SK-N-SH (cell line): ENCODE data around the gene MMP28.

Experiments used
- CTCF ChIP-seq: fragments of 200-600 bp; sonication (generic); IDR thresholded peaks from 2 replicates; pipeline ENCODE4 v1.6.1; 2017; ENCODE audit warnings: antibody characterized with exemption, mild to moderate bottlenecking, moderate library complexity
- EP300 ChIP-seq, 2 experiments: IDR thresholded peaks; 2 replicates each; pipeline versions ENCODE4 v1.4.0 to v1.6.1; 2012; ENCODE audit warnings: borderline replicate concordance in 1 of 2, low read depth in 1 of 2, low read length in 1 of 2
- GABPA ChIP-seq: IDR thresholded peaks from 2 replicates; pipeline ENCODE4 v1.4.0; 2012; ENCODE audit warnings: low read depth, mild to moderate bottlenecking
- MEF2A ChIP-seq: IDR thresholded peaks from 2 replicates; pipeline ENCODE4 v1.4.0; 2012; ENCODE audit warnings: low read depth, borderline replicate concordance
- POLR2AphosphoS5 ChIP-seq: IDR thresholded peaks from 2 replicates; pipeline ENCODE4 v1.6.1; 2012; ENCODE audit warnings: low read depth, low read length
- REST ChIP-seq: IDR thresholded peaks from 2 replicates; pipeline ENCODE4 v1.6.1; 2012; ENCODE audit warnings: mild to moderate bottlenecking, low read depth, low read length, moderate library complexity
- SIN3A ChIP-seq: IDR thresholded peaks from 2 replicates; pipeline ENCODE4 v1.6.1; 2012; ENCODE audit warnings: low read depth, mild to moderate bottlenecking, low read length, moderate library complexity, borderline replicate concordance

GRCh38 chr17:35841505-35841904, 46.1 kb upstream of the MMP28 start:
- TF ChIP-seq SIN3A (no peak), CTCF (no peak), GABPA (no peak), REST (no peak), POLR2AphosphoS5 (no peak), EP300 (IDR thresholded peaks at IDR 0.05; ENCODE audit: borderline replicate concordance in 1 of 2, low read depth in 1 of 2, low read length in 1 of 2) (no peak), MEF2A (no peak)
